ENCODE results near the gene METTL26. TPM values are rescaled to one million over a fixed set of nuclear protein-coding genes. Genes with fewer than 3 reads are reported as not detected.

The METTL26 gene
- total RNA-seq, 4 donors from 2014 or later, result 32.6 to 91.8 (median 86.7) TPM

GRCh38 chr16:683396-684070, 47.4 kb upstream of the METTL26 start:
- no peak for DNase-seq
- H3K4me1 ChIP-seq, result peaks cover 34 to 55% (median 47%) of the 10 kb centered on the region in 4 donors
- peak overlapping the region; percentile 78 to 94 (median 83) for H3K27ac ChIP-seq
- TF ChIP-seq POLR2A (IDR thresholded peaks at IDR 0.05), result peak; percentile 16
- no peak for TF ChIP-seq CTCF (IDR thresholded peaks at IDR 0.05)
- TF ChIP-seq EP300 (IDR thresholded peaks at IDR 0.05; ENCODE audit: low read depth), result no peak
- TF ChIP-seq POLR2AphosphoS5 (IDR thresholded peaks at IDR 0.05), result peak in 2 of 3 donors; percentile 14 to 20
- intact Hi-C loops (cut with DNase I; ENCODE audit: low total_unique reads), result no loop called here
- WGBS, 2 donors (ENCODE audit: low coverage in 1 of 2), result 16% methylated on average over 34 of the region's 57 CpGs; no CpG with 5 or more reads in 1 of the 2 donors
- no peaks in the 10 kb centered on the region for H3K27me3 ChIP-seq
- H3K9me3 ChIP-seq, result no peaks in the 10 kb centered on the region
- in situ Hi-C loops (cut with MboI; ENCODE audit: low pct_ligation_motif_present in 1 of 4, low pct_unique_long_range_greater_than_20kb in 1 of 4, low sequenced_read_pairs in 3 of 4), result no loop called here
- H3K36me3 ChIP-seq, result peaks cover 0 to 9% (median 0%) of the 10 kb centered on the region in 4 donors
- H3K4me3 ChIP-seq, result peak overlapping the region; percentile 55 to 76 (median 62)

GRCh38 chr16:682493-683395, 46.6 kb upstream of the METTL26 start:
- peaks cover 0 to 9% (median 0%) of the 10 kb centered on the region in 4 donors for H3K36me3 ChIP-seq
- WGBS, 2 donors (ENCODE audit: low coverage in 1 of 2), result 79% methylated on average over 32 of the region's 36 CpGs; no CpG with 5 or more reads in 1 of the 2 donors
- no peaks in the 10 kb centered on the region for H3K27me3 ChIP-seq
- in situ Hi-C loops (cut with MboI; ENCODE audit: low pct_ligation_motif_present in 1 of 4, low pct_unique_long_range_greater_than_20kb in 1 of 4, low sequenced_read_pairs in 3 of 4) (no loop called here), intact Hi-C loops (cut with DNase I; ENCODE audit: low total_unique reads) (no loop called here)
- peak overlapping the region in 3 of 4 donors; percentile 55 to 67 (median 56) for H3K4me3 ChIP-seq
- peaks cover 34 to 60% (median 47%) of the 10 kb centered on the region in 4 donors for H3K4me1 ChIP-seq
- no peaks in the 10 kb centered on the region for H3K9me3 ChIP-seq
- peak overlapping the region in 3 of 4 donors; percentile 78 to 88 (median 78) for H3K27ac ChIP-seq
- TF ChIP-seq EP300 (IDR thresholded peaks at IDR 0.05; ENCODE audit: low read depth) (no peak), POLR2A (IDR thresholded peaks at IDR 0.05) (no peak), CTCF (IDR thresholded peaks at IDR 0.05) (no peak), POLR2AphosphoS5 (IDR thresholded peaks at IDR 0.05) (no peak)
- no peak for DNase-seq

- Histone ChIP-seq H3K27me3 (no peaks in the 10 kb centered on the region), H3K4me1 (peaks cover 34 to 67% (median 53%) of the 10 kb centered on the region in 4 donors), H3K36me3 (peaks cover 0 to 9% (median 0%) of the 10 kb centered on the region in 4 donors), H3K27ac (no peak overlapping the region), H3K9me3 (no peaks in the 10 kb centered on the region), H3K4me3 (no peak overlapping the region)
- intact Hi-C loops (cut with DNase I; ENCODE audit: low total_unique reads) (no loop called here), in situ Hi-C loops (cut with MboI; ENCODE audit: low pct_ligation_motif_present in 1 of 4, low pct_unique_long_range_greater_than_20kb in 1 of 4, low sequenced_read_pairs in 3 of 4) (no loop called here)
- no peak for DNase-seq
- TF ChIP-seq POLR2A (IDR thresholded peaks at IDR 0.05) (no peak), POLR2AphosphoS5 (IDR thresholded peaks at IDR 0.05) (no peak), EP300 (IDR thresholded peaks at IDR 0.05; ENCODE audit: low read depth) (no peak), CTCF (IDR thresholded peaks at IDR 0.05) (no peak)
- 77% methylated on average over 28 of the region's 28 CpGs; no CpG with 5 or more reads in 1 of the 2 donors for WGBS, 2 donors (ENCODE audit: low coverage in 1 of 2)
Measured at GRCh38 chr16:681746-682427, 45.8 kb upstream of the METTL26 start.

Measured in transverse colon (tissue), 4 donors.